CD4-positive, alpha-beta T cell treated with Interleukin-4 for 4 hours (primary cell): Measurements from ENCODE around the gene AGAP3.
"Not testable (repeated sequence)": the region's sequence is repeated elsewhere in the genome, so short reads cannot be mapped to it uniquely, and the experiment has no call there.

ENCODE experiments used
- DNase-seq: peaks from one replicate; pipeline ENCODE4 v3.0.0-alpha.2; 2020

The AGAP3 gene

DNA sequence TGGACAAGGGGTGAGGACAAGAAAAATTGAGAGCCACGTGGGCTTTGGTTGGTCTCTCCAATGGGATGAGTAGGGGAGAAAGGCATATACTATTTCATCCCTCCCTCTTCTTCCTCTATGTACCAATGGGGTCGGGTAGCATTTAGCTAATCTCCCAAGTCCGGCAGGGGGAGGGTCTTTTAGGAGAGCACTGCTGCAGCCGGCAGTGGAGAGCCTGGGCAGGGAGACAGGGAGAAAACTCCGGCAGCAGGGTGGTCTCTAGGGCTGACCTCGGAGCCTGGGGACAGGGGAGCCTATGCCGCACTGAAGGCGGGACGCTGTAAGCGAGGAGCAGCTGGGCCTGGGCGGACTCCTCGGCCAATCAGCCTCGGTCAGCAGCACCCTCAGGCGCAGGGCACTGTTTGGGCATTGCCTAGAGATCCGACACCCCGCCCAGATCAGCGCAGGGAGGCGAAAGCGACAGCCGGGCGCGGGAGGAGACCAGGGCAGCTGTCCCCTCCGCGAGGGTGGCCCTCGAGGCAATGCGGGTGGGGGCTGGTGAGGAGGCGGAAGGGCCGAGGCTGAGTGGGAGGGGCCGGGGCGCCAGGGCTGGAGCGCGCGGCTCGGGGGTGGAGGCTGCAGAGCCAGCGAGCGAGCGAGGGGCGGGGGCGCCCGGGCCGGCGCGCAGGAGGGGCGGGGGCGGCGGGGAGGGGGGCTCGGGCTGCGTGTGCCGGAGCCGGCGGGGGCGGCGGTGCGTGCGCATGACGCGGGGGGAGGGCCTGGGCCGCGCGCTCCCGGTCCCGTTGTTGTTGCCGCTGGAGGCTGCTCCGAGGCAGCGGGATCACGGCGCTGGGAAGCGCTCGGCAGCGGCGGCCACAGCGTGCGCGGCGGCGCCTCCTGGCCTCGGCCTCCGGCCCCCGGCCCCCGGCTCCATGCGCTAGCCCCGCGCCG lies at the start of gene AGAP3:
Gene AGAP3, plus strand, starts transcription at position 785 of the 930 bp plus-strand sequence. CDS start 267 bp downstream, outside the sequence.
- peak; percentile 39 for DNase-seq

DNA sequence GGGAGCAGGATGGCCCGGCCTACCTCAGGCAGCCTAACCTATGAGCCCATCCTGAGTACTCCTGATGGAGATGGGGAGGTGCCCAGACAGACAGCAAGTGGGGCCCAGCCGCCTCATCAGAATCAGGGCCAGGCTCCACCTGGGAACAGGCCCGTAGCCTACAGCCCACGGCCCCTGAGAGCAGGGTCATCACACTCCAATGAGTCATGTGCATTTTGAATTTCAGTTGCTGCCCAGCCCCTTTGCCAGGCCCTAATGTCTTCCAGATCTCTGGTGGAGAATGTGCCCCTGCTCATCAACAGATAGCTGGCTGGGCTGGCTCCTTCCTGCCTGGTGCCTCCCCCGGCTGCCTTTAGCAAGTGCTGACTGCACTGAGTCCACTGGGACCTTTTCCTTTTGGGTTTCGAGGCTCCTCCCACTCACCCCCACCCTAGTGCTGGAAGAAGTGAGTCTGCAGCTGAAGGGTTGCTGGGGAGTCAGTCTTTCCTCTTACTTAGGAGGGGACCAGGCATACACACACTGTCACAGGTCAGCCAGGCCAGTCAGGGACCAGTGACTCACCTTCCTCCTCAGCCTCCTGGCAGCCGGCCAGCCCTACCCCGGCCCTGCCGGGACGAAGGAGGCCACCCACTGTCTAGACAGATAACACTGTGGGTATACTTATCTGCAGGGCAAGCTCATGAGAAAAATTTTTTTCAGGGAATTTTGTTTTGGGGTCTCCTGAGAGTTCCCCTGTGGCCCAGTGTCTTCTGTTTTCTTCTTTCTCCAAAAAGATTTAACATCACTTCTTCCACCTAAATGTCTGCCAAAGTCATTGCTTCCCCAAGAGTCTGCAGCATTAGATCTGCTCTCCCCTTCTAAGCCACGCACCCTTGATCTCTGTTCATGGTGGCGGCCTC lies 47.1 kb upstream of the AGAP3 start:
- peak; percentile 59 for DNase-seq

DNA sequence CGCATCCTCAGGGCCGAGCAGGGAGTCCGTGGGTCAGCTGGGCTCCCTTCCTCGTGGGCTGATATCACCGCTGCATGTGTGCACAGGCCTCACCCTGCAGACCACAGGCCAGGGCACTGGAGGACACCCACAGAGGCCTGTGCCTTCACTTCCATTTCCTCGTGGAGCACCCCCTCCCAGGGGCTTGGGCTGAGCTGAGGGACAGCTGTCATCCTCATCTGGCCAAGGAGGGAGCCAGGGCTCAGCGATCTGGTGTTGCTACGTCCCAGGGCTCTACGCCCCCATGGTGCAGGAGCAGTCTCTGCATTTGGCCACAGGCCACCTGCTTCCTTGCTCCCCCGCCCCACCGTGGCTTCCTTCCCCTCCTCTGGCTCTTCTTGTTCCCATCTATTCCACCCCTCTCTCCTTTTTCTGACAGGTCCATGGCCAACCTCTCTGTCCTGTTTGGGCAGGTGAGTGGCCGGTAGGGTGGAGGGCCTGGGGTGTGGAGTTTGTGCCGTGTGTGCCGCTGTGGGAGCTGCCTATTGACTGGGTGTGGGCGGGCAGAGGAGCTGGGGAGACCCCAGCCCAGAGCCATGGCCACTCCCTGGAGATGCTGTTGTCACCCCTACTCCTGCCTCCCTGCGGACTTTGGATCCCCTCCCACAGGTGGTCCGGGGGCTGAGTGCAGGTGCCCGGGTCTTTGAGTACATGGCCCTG lies 46.3 kb upstream of the AGAP3 start:
- DNase-seq, result no peak

GRCh38 chr7:151040616-151041375 lies 45.5 kb upstream of the AGAP3 start:
- no peak for DNase-seq

- not testable (repeated sequence) for DNase-seq
Measured at GRCh38 chr7:151043449-151043848, 42.8 kb upstream of the AGAP3 start.

GRCh38 chr7:151043959-151044358 lies 42.3 kb upstream of the AGAP3 start:
- DNase-seq, result no peak

DNA sequence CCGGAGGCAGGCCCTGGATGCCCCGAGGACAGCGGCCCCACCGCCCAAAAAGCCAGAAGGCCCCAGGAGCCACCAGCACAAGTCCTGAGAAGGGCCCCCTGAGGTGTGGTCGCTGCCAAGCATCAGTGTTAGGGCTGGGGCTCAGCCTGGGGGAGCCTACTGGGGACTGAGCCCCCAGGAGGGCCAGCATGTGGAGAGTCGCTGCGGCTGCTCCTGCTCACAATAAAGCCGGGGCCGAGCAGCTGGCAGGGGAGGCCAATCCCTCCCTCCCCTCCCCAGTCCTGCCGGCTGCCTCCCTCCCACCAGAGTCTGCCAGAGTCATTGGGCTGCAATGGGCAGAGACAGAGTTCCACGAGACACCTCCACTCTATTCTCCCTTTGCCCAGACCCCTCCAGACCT lies 41.0 kb upstream of the AGAP3 start:
- DNase-seq, result no peak

DNA sequence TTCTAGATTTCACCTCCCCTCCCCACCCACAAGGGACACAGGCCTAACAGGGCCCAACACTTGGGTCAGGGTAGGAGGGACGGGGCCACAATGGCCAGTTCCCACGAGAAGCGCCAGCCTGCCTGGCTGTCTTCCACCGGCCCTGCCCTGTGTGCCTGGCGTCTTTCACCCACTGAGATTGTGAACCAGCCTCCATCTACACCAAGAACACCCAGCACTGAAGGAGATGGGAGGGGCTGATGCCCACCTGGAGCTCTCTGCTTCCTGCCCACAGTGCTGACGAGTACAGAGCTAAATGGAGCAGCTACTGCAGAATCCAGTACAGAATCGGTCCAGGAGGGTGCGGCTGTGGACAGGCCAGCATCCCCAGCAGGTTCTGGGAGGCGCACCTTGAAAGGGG lies 40.3 kb upstream of the AGAP3 start:
- no peak for DNase-seq

- no peak for DNase-seq
Measured at GRCh38 chr7:151046603-151047573, 39.4 kb upstream of the AGAP3 start.

DNA sequence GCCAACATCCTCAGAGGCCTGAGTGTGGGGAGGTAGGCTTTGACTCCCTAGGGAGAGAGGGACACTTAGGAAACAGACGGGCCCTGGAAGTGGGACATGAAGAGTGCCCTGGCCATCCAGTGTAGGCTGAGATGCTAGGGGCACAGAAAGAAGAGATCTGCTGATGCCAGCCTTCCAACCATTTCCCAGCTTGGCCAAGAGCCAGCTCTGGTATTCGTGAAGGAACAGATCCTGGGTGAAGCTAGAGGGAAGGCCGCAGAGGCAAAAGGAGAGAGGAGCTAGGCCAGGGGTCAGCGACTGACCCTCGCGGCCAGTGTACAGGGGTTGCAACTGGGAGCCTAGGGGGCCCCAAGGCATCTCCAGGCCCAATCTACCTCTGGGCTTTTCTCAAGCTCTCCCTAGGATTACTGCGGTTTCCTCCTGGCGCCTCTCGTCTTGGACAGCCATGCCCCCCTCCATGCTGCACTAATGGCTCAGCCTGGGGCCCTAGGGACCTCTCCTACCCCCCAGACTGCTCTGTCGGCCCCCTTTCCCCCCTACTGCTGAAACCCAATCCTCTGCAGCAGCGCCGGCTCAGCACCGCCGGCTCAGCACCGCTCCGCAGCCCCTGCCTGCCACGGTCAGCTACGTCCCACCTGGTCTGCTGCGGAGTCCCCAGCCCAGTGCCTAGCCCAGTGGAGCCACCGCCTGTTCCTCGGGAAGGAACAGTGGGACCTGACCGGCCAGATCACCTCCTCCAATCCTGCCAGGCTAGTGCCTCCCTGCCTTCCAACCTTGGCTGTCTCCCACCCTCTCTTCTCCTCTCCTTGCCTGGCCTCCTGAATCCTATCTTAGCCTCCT lies 38.1 kb upstream of the AGAP3 start, which contains the start of gene ASIC3:
Gene ASIC3, plus strand, starts transcription at position 556 of the 840 bp plus-strand sequence. CDS start 355 bp downstream, outside the sequence.
- DNase-seq, result no peak

GRCh38 chr7:151048911-151049463 lies 37.3 kb upstream of the AGAP3 start:
- DNase-seq, result no peak

GRCh38 chr7:151051108-151051507 lies 35.2 kb upstream of the AGAP3 start:
- DNase-seq, result peak; percentile 10

DNA sequence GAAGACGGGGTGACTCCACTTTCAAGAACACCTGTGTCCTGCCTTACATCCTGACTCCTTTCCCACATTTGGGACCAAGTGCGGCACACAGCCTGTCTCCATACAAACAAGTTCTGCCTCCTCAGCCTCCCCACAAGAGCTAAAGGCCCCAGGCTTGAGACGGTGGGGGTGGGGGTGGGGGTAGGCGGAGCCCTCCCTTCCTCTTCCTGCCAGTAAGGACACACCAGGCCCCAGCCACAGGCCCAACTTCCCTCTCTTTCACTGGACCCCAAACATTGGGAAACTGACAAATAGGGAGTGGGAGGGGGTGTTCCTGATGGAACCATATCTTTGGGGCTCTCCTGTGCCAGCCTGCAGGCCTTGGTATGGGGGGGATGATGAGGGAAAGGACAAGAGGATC lies 33.2 kb upstream of the AGAP3 start:
- no peak for DNase-seq

DNA sequence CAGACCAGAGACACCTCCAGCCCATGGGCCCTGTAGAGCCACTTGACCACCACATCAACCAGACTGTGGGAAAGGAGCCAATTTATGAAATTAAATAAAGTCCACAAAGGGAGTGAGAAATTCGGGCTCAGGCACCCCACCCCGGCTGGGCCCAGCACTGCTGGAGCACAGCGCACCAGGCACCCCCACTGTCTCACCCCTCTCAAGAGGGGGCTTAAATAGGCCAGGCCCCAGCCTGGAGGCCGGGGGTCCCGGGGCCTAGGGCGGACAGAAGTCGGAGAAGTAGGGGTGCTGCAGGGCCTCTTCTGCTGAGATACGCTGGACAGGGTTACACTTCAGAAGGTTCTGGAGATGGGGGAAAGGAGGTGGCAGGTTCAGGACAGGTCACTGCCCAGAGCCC lies 32.5 kb upstream of the AGAP3 start:
- DNase-seq, result no peak

DNA sequence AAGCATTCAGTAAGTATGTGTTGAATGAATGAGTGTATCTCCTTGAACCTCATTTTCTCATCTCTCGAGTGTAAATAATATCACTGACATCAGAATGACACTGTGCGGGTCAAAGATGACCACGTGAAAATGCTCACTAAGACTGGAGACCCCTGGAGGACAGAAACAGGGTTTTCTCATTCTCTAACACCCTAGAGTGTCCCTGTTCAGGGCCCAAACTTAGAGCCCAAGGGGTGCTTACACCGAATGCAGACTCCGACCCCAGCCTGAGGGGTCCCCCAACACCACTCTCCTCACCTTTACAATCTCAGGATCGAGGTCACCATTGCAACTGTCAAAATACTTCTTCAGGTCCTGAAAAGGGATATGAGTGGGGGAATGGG lies 30.0 kb upstream of the AGAP3 start:
- no peak for DNase-seq

DNA sequence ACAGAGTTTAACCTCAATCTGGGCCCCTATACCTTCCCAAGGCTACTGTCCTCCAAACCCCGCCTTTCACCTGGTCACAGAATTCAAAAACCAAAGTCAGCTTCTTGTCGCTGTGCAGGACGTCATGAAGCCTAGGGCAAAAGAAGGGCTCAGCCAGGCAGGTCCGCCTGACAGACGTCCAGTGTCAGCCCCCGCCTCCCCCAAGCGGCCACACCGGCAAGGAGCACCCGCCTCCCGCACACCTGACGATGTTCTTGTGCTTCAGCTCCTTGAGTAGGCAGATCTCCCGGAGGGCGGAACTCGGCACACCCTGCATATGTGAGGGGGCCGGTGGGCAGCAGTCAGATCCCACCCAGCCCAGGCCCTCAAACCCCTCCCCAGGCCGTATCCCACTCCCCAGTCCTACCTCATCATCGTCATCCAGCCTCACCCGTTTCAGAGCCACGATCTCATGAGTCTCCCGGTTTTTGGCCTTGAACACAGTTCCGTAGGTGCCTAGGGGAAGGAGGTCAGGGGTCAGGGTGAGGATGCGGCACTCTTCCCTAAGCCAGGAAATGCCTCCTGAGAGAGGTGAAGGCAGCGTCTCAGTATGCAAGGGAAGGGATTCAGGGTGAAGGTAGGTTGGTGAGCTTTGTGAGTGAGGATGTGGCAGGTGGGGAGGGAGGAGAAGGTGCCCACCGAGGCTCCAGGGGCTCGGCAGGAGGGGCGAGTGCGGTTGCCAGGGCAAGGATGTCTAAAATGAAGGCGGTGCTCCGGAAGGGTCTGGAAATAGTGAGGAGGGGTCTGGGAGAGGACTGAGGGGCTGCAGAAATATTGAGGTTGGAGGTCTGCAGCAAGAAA lies 29.4 kb upstream of the AGAP3 start:
- no peak for DNase-seq

- no peak for DNase-seq
Measured at GRCh38 chr7:151057506-151057988, 28.7 kb upstream of the AGAP3 start, which contains the start of gene CDK5. TSS of gene CDK5 (minus strand) at chr7:151057897. CDS start at chr7:151057848, 49 bp downstream.
